Measurements from ENCODE around the gene PTPRN2. TPM values are rescaled to one million over a fixed set of nuclear protein-coding genes. Genes with fewer than 3 reads are reported as not detected.
A peak's percentile ranks its signal among the peaks of the same experiment; 100 is the strongest.

Gene PTPRN2
- total and polyA plus RNA-seq, 2 of the 8 experiments (the other 6 are each of a cell fraction or from before 2014, with no cell fraction given), result 2.6 to 4.5 TPM

DNA sequence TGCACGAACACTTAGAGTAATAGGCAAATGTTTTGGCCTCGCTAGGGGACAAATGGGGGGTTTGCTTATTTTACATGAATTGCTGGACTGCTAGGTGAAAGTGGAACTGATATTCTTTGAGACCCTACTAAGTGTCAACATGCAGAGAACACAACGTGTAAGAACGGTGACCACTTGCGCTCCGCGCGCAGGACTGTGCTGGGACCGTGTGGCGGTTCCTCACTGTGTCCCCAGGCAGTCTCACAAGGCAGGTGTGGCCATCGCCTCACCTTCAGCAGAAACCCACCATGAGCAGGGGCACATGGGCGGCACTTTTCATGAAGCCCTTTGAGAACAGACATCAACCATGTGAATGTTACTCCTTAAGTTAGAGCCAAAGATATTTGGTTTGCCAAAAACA is 27.2 kb downstream of the PTPRN2 start:
- CTCF ChIA-PET (ENCODE audit: partially characterized antibody), result no interaction called here
- 96% methylated on average over 12 of the region's 12 CpGs; no CpG with 5 or more reads in 1 of the 2 experiments for WGBS, 2 experiments (ENCODE audit: extremely low coverage in 1 of 2, insufficient coverage in 1 of 2, insufficient read length in 1 of 2, insufficient replicate concordance in 2 of 2, low coverage in 1 of 2, low lambda C conversion rate in 2 of 2, missing lambda C conversion rate in 1 of 2)
- no peaks in the 10 kb centered on the region for H3K27me3 ChIP-seq (replicated peaks in 1 of 4; ENCODE audit: control insufficient read depth in 3 of 4, extremely low read depth in 1 of 4, insufficient read depth in 3 of 4, low read length in 3 of 4)

More for the DNA sequence above, 27.2 kb downstream of the PTPRN2 start:
- Histone ChIP-seq H4K20me1 (replicated peaks in 1 of 2; ENCODE audit: control insufficient read depth in 1 of 2, insufficient read depth in 2 of 2, low read length in 2 of 2) (no peaks in the 10 kb centered on the region), H3K18ac (ENCODE audit: extremely low read depth, low read length) (no peak overlapping the region), H3K36me3 (ENCODE audit: control insufficient read depth in 2 of 4, insufficient read depth in 4 of 4, low read length in 3 of 4) (no peaks in the 10 kb centered on the region), H4K8ac (ENCODE audit: extremely low read depth, insufficient read depth, low read length) (no peak overlapping the region), H3K4me2 (ENCODE audit: insufficient read depth in 1 of 2, low read depth in 2 of 2, low read length in 2 of 2) (no peak overlapping the region), H2AFZ (ENCODE audit: low read length) (no peak overlapping the region), H2BK20ac (ENCODE audit: low read length) (no peak overlapping the region), H3K9ac (replicated peaks in 1 of 4; ENCODE audit: extremely low read depth in 1 of 4, low read depth in 3 of 4, low read length in 3 of 4) (no peak overlapping the region), H3K79me2 (ENCODE audit: control insufficient read depth in 1 of 2, insufficient read depth in 2 of 2, low read length in 2 of 2) (no peaks in the 10 kb centered on the region), H2BK5ac (ENCODE audit: low read depth, low read length) (no peak overlapping the region), H3K23ac (ENCODE audit: insufficient read length) (no peak overlapping the region), H3K4me3 (ENCODE audit: extremely low read depth in 1 of 4, insufficient read depth in 2 of 4, low read depth in 3 of 4, low read length in 4 of 4) (no peak overlapping the region), H3K27ac (ENCODE audit: low read depth, low read length) (no peak overlapping the region), H2BK120ac (replicated peaks; ENCODE audit: low read depth, low read length) (no peak overlapping the region), H2BK12ac (ENCODE audit: low read depth, low read length) (peak overlapping the region; percentile 80; the same call in 1 of the 2 replicates), H2BK15ac (ENCODE audit: low read length) (no peak overlapping the region), H2AK5ac (ENCODE audit: low read depth, low read length) (no peak overlapping the region), H3K14ac (ENCODE audit: insufficient read length) (no peak overlapping the region), H3K23me2 (ENCODE audit: low read depth, low read length) (no peaks in the 10 kb centered on the region; the same call in 1 of the 2 replicates), H3K56ac (replicated peaks; ENCODE audit: insufficient read length, low read depth, low read length) (no peak overlapping the region), H3K9me3 (ENCODE audit: insufficient read depth in 2 of 2, low read depth in 1 of 2, low read length in 1 of 2) (peaks cover 0 to 7% of the 10 kb centered on the region in 2 experiments; a peak in 1 of 4 replicates), H4K91ac (replicated peaks; ENCODE audit: insufficient read length, low read length) (no peak overlapping the region), H4K5ac (ENCODE audit: insufficient read length, low read depth, low read length) (no peak overlapping the region), H3K4me1 (replicated peaks in 1 of 4; ENCODE audit: control insufficient read depth in 3 of 4, insufficient read depth in 4 of 4, low read length in 3 of 4) (peaks cover 0 to 7% (median 4%) of the 10 kb centered on the region in 4 experiments; a peak in 4 of 7 replicates), H3K79me1 (ENCODE audit: low read depth, low read length) (no peaks in the 10 kb centered on the region), H3K4ac (replicated peaks; ENCODE audit: insufficient read length, low read depth, low read length) (no peak overlapping the region)
- no peak for DNase-seq (ENCODE audit: low read depth in 1 of 2, low spot score in 2 of 2)
- POLR2A ChIA-PET (ENCODE audit: partially characterized antibody), result no interaction called here
- FAIRE-seq, result no peak
- TF ChIP-seq CTBP2 (IDR thresholded peaks at IDR 0.05; ENCODE audit: borderline replicate concordance, insufficient read depth, insufficient read length, low read length) (no peak), KDM5A (IDR thresholded peaks at IDR 0.05; ENCODE audit: low read length) (no peak), KDM4A (IDR thresholded peaks at IDR 0.05; ENCODE audit: low read depth, low read length, severe bottlenecking) (no peak), PHF8 (conservative IDR thresholded peaks at IDR 0.05; ENCODE audit: low read depth, low read length) (no peak), SAP30 (IDR thresholded peaks at IDR 0.05; ENCODE audit: insufficient read depth, insufficient replicate concordance, low read length) (no peak), SP1 (IDR thresholded peaks at IDR 0.05; ENCODE audit: low read depth, low read length) (no peak), MAFK (IDR thresholded peaks at IDR 0.05; ENCODE audit: low read depth, low read length) (no peak), EGR1 (IDR thresholded peaks at IDR 0.05; ENCODE audit: borderline replicate concordance, low read depth, low read length) (no peak), NRF1 (IDR thresholded peaks at IDR 0.05; ENCODE audit: low read depth, low read length) (no peak), NANOG (IDR thresholded peaks at IDR 0.05; ENCODE audit: insufficient read depth, low read depth, low read length, poor library complexity, severe bottlenecking) (no peak)

Measured in H1 (cell line).